Measurements from ENCODE around the gene PDLIM7.

DNA sequence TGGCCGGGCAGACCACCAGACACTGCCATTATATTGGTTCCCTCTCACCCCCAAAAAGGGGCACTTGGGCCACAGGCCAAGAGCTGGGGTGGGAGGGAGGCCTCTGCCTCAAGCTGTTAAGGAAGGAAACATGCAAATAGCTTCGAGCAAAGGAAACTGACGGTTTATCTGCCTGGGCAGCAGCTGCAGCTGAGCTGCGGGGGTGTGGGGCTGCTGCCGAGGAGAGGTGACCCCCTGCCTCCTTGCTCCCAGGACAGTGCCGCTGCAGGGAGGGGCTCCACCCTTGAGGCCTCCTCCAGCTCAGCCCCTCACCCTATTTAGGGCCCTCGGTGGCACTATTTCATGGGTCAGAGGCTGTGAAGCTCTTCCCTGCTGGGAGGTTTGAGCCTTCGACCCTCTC lies 11.4 kb upstream of the PDLIM7 start:
- TF ChIP-seq, protein P1, sequence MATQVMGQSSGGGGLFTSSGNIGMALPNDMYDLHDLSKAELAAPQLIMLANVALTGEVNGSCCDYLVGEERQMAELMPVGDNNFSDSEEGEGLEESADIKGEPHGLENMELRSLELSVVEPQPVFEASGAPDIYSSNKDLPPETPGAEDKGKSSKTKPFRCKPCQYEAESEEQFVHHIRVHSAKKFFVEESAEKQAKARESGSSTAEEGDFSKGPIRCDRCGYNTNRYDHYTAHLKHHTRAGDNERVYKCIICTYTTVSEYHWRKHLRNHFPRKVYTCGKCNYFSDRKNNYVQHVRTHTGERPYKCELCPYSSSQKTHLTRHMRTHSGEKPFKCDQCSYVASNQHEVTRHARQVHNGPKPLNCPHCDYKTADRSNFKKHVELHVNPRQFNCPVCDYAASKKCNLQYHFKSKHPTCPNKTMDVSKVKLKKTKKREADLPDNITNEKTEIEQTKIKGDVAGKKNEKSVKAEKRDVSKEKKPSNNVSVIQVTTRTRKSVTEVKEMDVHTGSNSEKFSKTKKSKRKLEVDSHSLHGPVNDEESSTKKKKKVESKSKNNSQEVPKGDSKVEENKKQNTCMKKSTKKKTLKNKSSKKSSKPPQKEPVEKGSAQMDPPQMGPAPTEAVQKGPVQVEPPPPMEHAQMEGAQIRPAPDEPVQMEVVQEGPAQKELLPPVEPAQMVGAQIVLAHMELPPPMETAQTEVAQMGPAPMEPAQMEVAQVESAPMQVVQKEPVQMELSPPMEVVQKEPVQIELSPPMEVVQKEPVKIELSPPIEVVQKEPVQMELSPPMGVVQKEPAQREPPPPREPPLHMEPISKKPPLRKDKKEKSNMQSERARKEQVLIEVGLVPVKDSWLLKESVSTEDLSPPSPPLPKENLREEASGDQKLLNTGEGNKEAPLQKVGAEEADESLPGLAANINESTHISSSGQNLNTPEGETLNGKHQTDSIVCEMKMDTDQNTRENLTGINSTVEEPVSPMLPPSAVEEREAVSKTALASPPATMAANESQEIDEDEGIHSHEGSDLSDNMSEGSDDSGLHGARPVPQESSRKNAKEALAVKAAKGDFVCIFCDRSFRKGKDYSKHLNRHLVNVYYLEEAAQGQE (IDR thresholded peaks at IDR 0.05; ENCODE audit: low read depth), result no peak
- TF ChIP-seq TCF12 (IDR thresholded peaks at IDR 0.05; ENCODE audit: low read depth), result no peak
- no peak for TF ChIP-seq RAD21 (IDR thresholded peaks at IDR 0.05; ENCODE audit: low read depth)
- no peak for TF ChIP-seq CREB1 (IDR thresholded peaks at IDR 0.05; ENCODE audit: low read depth)
- TF ChIP-seq YY1 (IDR thresholded peaks at IDR 0.05; ENCODE audit: low read depth), result no peak
- TF ChIP-seq CEBPB (IDR thresholded peaks at IDR 0.05), result no peak
- TF ChIP-seq, protein P2, sequence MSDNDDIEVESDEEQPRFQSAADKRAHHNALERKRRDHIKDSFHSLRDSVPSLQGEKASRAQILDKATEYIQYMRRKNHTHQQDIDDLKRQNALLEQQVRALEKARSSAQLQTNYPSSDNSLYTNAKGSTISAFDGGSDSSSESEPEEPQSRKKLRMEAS (IDR thresholded peaks at IDR 0.05), result no peak
- TF ChIP-seq TAF1 (IDR thresholded peaks at IDR 0.05; ENCODE audit: low read depth), result no peak
- no peak for TF ChIP-seq EGR1 (IDR thresholded peaks at IDR 0.05)
